Esophagus (tissue), 2 donors: ENCODE results near the gene EXOC3. TPM values are rescaled to one million over a fixed set of nuclear protein-coding genes. Genes with fewer than 3 reads are reported as not detected.

Experiments
- H3K27ac ChIP-seq, 2 donors: one replicate each; pipeline ENCODE4 v1.5.1; 2013; ENCODE audit warnings: low read depth in 2 of 2, mild to moderate bottlenecking in 2 of 2, inconsistent platforms in 1 of 2, low read length in 1 of 2, moderate library complexity in 1 of 2
- H3K27me3 ChIP-seq, 2 donors: one replicate each; pipeline ENCODE4 v1.6.1; 2013; ENCODE audit warnings: low read length in 2 of 2, control low read depth in 1 of 2, mild to moderate bottlenecking in 1 of 2; ENCODE audit not compliant: insufficient read depth in 2 of 2, control insufficient read depth in 1 of 2
- H3K36me3 ChIP-seq, 2 donors: one replicate each; pipeline ENCODE4 v1.6.1; 2013; ENCODE audit warnings: low read length in 1 of 2; ENCODE audit not compliant: control insufficient read depth in 2 of 2, insufficient read depth in 2 of 2
- H3K4me1 ChIP-seq, 2 donors: one replicate each; pipeline ENCODE4 v1.6.1; 2013; ENCODE audit warnings: low read length in 1 of 2; ENCODE audit not compliant: control insufficient read depth in 2 of 2, insufficient read depth in 2 of 2
- H3K4me3 ChIP-seq, 2 donors: one replicate each; pipeline ENCODE4 v1.5.1; 2013; ENCODE audit warnings: low read length in 2 of 2, mild to moderate bottlenecking in 2 of 2, low read depth in 1 of 2, moderate library complexity in 1 of 2
- H3K9me3 ChIP-seq, 2 donors: one replicate each; pipeline ENCODE4 v1.6.1; 2013; ENCODE audit warnings: mild to moderate bottlenecking in 2 of 2, low read depth in 1 of 2, low read length in 1 of 2, moderate library complexity in 1 of 2; ENCODE audit not compliant: control insufficient read depth in 2 of 2, insufficient read depth in 1 of 2
- WGBS, 2 donors: extraction: QIAGEN DNeasy Blood & Tissue Kit; methylation state at CpG; one replicate each; pipeline ENCODE4 v1.1.7; 2013; 5-methylcytosine and 5-hydroxymethylcytosine counted together
- polyA plus RNA-seq, 2 donors: library from polyadenylated mRNA; stranded (reverse); fragments of 200-250 nt; gene quantifications; one replicate each; pipeline ENCODE4 v1.2.3, GENCODE V29; 2013
- donor health status: healthy with polysubstance abuse.
- donor health status: Bipolar disorder and iron deficiency.

Gene EXOC3
- polyA plus RNA-seq, 2 donors = 40.3 to 49.1 TPM

DNA sequence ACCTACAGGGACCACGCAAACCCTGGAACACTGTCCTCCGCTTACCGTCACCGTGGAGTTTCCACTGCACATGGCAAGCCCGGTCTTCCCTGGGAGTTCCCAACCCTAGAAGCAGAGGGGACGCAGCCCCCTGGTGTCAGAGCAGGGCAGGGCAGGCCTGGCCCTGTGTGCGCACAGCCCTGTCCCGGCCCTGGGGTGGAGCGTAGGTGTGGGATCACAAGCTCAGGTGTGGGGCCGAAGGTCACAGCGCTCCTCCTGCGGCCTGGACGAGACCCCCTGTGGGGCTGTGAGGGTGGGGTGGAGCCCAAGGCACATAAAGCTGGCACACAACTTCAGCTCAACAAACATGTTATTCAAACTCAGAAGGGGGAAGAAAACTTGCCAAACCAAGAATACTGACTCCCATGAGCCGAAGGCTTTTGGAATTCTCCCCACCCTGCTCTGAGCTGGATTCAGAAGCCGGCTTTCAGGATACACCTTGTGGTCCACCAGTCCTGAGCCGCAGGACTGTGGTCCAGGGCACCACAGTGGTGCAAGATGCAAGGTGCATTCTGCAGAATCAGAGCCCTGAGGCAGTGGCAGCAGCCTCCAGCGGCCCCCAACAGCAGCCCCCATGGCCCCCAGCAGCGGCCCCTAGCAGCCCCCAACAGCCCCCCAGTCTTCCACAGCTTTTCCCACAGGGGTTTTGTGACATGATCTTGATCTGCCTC, 11.8 kb upstream of the EXOC3 start:
- Histone ChIP-seq H3K9me3 (no peaks in the 10 kb centered on the region), H3K4me1 (peaks cover 0 to 6% of the 10 kb centered on the region in 2 donors), H3K36me3 (peaks cover 0 to 3% of the 10 kb centered on the region in 2 donors), H3K27me3 (no peaks in the 10 kb centered on the region), H3K27ac (no peak overlapping the region), H3K4me3 (no peak overlapping the region)
- WGBS, 2 donors = 51% methylated on average over 18 of the region's 18 CpGs

DNA sequence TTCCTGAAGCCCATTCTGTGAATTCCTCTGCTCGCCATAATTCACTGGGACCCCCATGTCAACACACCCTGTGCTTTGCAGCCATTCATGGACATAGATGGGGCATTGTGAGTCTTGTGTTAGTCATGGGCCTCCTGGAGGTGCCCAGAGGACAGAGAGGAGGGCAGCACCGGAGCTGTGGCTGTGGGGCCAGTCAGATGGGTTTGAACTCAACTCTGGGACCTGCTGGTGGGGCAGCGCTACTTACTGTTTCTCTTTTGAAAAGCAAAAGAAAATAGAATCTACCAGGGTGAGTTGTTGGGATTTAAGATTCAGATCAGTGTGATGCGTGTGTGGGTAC, 11.3 kb upstream of the EXOC3 start:
- Histone ChIP-seq H3K9me3 (no peaks in the 10 kb centered on the region), H3K4me1 (peaks cover 0 to 6% of the 10 kb centered on the region in 2 donors), H3K4me3 (no peak overlapping the region), H3K36me3 (peaks cover 0 to 3% of the 10 kb centered on the region in 2 donors), H3K27ac (no peak overlapping the region), H3K27me3 (no peaks in the 10 kb centered on the region)
- WGBS, 2 donors = 96 to 100% methylated on average over 4 of the region's 4 CpGs

DNA sequence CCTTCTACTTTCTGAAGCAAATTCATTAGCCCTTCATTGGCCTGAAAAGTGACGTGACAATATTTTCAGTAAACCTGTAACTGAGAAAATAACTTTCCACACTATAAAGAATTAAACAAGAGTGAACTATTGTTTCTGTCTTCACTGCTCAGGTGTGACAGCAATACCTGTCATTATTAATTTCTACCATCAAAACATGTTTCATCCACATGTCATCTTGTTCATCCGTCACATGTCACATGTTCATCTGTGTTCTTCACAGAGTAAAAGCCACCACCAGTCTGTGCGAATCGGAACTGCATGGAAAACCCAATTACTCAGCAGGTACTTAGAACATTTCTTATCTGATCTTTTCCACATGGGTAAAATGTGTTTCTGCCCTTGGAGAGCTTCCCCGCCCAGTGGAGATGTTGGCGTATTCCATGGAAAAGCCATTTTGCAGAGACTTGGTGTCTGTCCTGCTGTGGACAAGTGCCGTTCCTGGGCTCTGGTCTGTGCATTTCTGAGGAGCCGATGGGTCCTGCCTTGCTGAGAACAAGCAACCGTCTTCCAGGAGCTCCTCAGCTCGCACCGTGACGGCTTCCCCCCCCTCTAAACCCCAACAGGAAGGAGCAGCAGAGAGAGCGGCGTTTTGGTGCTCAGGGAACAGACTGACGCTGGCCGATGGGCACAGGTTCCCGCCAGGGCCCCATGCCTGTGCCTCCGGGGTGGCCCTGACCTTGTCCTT, 10.6 kb upstream of the EXOC3 start:
- no peaks in the 10 kb centered on the region for H3K9me3 ChIP-seq
- peaks cover 0 to 3% of the 10 kb centered on the region in 2 donors for H3K36me3 ChIP-seq
- peaks cover 0 to 6% of the 10 kb centered on the region in 2 donors for H3K4me1 ChIP-seq
- no peak overlapping the region for H3K27ac ChIP-seq
- H3K4me3 ChIP-seq = no peak overlapping the region
- H3K27me3 ChIP-seq = no peaks in the 10 kb centered on the region
- 84 to 86% methylated on average over 18 of the region's 18 CpGs for WGBS, 2 donors

DNA sequence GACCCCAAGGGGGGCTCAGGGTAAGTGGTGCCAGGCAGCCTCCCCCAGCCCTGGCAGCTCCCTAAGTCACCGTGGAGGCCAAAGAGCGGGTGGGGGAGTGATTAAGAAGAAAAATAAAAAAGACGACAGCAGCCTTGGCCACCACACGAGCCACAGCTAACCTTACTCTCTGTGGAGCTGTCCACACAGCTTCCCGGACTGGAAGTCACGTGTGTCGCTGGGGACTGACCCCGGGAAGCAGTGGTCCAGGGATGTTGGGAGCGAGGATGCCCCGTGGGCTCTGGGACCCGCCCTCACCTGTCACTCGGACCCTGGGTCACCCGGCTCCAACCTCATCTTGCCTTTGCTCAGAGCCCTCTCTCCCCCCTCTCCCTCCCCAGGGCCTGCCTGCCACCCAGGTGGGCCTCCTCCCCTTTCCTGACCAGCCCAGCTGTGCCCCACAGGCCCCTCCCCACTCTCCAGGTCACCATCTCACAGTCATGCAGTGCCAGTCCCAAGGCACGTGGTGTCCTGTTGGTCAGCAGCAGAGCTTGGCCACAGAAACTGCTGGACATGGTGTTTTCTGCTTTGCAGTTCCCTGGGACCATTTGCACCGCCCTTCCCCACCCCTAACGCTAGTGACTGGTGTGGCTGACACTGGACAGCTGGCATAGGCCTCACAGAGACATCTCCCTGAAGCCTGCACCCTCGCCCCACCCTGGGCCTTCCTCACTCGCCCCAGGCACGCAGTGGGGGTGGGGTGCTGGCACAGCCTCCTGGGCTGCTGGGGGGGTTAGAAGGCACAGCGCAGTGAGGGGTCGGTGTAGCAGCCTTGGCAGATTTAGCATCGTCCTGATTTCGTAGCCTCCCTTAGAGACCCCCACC, 9.8 kb upstream of the EXOC3 start:
- 83 to 84% methylated on average over 23 of the region's 23 CpGs for WGBS, 2 donors
- Histone ChIP-seq H3K36me3 (peaks cover 0 to under 1% of the 10 kb centered on the region in 2 donors), H3K27ac (no peak overlapping the region), H3K4me3 (no peak overlapping the region), H3K9me3 (no peaks in the 10 kb centered on the region), H3K27me3 (no peaks in the 10 kb centered on the region), H3K4me1 (peaks cover 0 to 6% of the 10 kb centered on the region in 2 donors)

DNA sequence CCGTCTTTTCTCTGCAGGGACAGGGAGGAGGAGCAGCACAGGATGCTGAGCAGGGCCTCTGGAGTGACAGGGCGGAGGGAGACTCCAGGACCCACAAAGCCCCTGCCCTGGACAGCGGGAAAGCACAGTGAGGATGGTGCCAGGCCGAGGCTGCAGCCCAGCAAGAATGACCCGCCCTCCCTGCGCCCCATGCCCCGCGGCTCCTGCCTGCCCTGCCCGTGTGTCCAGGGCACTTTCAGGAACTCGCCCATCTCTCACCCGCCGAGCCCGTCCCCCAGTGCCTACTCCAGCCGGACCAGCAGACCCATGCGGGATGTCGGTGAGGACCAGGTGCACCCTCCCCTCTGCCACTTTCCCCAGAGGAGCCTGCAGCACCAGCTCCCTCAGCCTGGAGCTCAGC, 9.1 kb upstream of the EXOC3 start:
- no peak overlapping the region for H3K27ac ChIP-seq
- H3K27me3 ChIP-seq = no peaks in the 10 kb centered on the region
- peaks cover 0 to 6% of the 10 kb centered on the region in 2 donors for H3K4me1 ChIP-seq
- H3K9me3 ChIP-seq = no peaks in the 10 kb centered on the region
- no peaks in the 10 kb centered on the region for H3K36me3 ChIP-seq
- WGBS, 2 donors = 82 to 85% methylated on average over 13 to 16 of the region's 16 CpGs
- H3K4me3 ChIP-seq = no peak overlapping the region

DNA sequence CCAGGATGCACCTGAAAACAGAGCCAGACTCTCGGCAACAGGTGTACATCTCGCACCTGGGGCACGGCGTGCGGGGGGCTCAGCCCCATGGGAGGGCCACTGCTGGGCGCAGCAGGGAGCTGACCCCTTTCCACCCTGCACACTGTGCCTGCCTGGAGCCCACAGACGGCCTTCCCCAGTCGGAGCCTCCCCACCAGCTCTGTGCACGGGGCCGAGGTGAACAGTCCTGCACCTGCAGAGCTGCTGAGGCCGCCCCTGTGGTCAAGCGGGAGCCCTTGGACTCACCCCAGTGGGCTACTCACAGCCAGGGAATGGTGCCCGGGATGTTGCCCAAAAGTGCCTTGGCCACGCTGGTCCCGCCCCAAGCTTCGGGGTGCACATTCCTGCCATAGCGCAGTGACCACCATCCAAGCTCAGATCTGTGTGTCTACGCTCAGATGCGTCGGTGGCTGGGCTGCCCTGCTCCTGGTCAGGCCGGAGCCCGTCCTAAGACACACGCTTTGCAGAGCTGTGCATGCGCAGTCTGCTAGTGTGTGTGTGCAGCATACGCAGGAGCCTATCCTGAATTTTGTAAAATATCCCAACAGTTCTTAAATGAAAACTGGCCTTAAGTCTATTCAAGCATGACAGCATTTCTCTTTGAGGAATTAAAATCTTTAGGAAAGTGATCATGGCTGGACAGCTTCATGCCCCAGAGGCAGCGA, 8.4 kb upstream of the EXOC3 start:
- no peaks in the 10 kb centered on the region for H3K27me3 ChIP-seq
- WGBS, 2 donors = 85 to 86% methylated on average over 26 of the region's 26 CpGs
- no peak overlapping the region for H3K27ac ChIP-seq

DNA sequence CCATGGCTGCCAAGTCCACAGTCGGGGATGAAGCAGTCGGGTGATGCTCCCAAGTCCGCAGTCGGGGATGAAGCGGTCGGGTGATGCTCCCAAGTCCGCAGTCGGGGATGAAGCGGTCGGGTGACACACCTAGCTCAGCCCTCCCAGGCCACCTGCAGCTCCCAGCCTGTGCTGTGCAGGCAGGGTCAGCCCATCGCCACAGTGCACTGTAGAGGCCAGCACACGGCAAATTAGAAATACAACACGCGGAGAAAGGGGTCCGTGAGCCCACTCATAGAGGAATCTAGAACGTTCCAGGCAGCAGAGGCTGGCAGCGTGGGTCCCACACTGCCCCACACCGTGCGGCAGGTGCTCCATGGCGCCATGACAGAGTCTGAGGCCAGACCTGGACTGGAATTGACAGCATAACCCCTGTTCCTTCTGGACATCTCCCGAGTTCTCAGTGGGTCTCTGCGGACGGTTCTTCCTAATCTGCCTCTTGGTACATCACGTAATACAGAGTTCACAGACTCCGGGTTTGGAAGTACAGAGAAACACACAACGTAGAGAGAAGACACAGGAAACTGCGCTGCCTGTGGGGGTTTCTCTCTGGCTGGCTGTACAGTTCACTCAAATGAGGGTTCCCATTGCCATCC, 7.7 kb upstream of the EXOC3 start:
- Histone ChIP-seq H3K9me3 (no peaks in the 10 kb centered on the region), H3K27me3 (no peaks in the 10 kb centered on the region), H3K4me1 (peaks cover 0 to 3% of the 10 kb centered on the region in 2 donors), H3K4me3 (no peak overlapping the region), H3K27ac (no peak overlapping the region), H3K36me3 (no peaks in the 10 kb centered on the region)
- WGBS, 2 donors = 85 to 86% methylated on average over 27 of the region's 27 CpGs

More for the DNA sequence above, 8.4 kb upstream of the EXOC3 start:
- Histone ChIP-seq H3K4me3 (no peak overlapping the region), H3K4me1 (peaks cover 0 to 6% of the 10 kb centered on the region in 2 donors), H3K9me3 (no peaks in the 10 kb centered on the region), H3K36me3 (no peaks in the 10 kb centered on the region)

DNA sequence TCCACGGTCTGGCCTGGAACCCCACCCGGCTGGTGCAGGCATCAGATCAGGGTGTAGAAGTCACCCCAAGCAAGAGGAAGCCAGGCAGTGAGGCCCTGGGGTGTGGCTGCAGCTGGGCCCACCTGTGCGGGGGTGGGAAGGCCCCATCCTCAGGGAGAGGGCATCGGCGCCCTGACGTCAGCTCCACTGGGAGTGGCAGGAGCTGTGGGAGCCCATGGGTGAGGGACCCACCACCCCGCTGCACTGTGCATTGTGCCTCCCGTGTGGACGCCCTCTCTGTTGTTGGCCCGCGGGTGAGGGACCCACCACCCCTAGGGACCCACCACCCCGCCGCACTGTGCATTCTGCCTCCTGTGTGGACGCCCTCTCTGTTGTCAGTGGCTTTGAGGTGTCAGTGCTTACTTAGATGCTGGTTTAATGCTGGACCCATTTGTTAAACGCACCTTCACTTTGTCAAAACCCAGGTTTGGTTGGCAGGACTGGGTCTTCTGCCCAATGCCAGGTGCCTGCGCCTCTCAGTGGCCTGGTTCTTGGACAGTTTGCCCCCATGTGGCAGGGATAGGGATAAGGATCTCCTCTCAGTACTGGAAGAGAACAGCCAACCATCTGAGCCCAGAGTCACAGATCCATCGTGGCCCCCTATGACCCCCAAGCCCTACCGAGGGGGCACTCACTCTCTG, 6.9 kb upstream of the EXOC3 start:
- 73 to 76% methylated on average over 18 of the region's 18 CpGs for WGBS, 2 donors
- H3K9me3 ChIP-seq = no peaks in the 10 kb centered on the region
- H3K4me1 ChIP-seq = peaks cover 0 to under 1% of the 10 kb centered on the region in 2 donors
- H3K4me3 ChIP-seq = no peak overlapping the region
- H3K27ac ChIP-seq = no peak overlapping the region
- H3K36me3 ChIP-seq = no peaks in the 10 kb centered on the region
- H3K27me3 ChIP-seq = no peaks in the 10 kb centered on the region
